H1 (cell line): ENCODE measurements around the gene CABLES2.

Experiments
- CHD1 ChIP-seq: IDR thresholded peaks from 2 replicates; pipeline ENCODE4 v1.6.1; 2012; ENCODE audit warnings: low read depth, low read length, improper control_type of control experiment
- KDM5A ChIP-seq: fragments of 200-600 bp; IDR thresholded peaks from 2 replicates; pipeline ENCODE4 v1.7.1; 2012; ENCODE audit warnings: mild to moderate bottlenecking, low read length, inconsistent platforms, mixed read lengths
- POLR2A ChIP-seq, 2 experiments: IDR thresholded peaks; 1 replicate in 1 of 2; 2 replicates in 1 of 2; pipeline ENCODE4 v1.6.1; 2011; ENCODE audit warnings: low read depth in 2 of 2, low read length in 2 of 2, mild to moderate bottlenecking in 2 of 2; ENCODE audit errors: control extremely low read depth in 1 of 2
- RAD21 ChIP-seq, 2 experiments: IDR thresholded peaks in 1 of 2; conservative IDR thresholded peaks in 1 of 2; 2 replicates each; pipeline ENCODE4 v1.6.1; 2011; ENCODE audit warnings: low read depth in 2 of 2, low read length in 2 of 2, improper control_type of control experiment in 1 of 2, inconsistent platforms in 1 of 2, mild to moderate bottlenecking in 1 of 2, moderate library complexity in 1 of 2
- YY1 ChIP-seq: IDR thresholded peaks from 2 replicates; pipeline ENCODE4 v1.6.1; 2011; ENCODE audit warnings: low read depth, mild to moderate bottlenecking, low read length
- TF ChIP-seq, protein P1 (sequence below), 3 experiments: IDR thresholded peaks; 1 replicate in 2 of 3; 2 replicates in 1 of 3; pipeline versions ENCODE4 v1.5.1 to v1.6.1; 2011; ENCODE audit warnings: low read length in 3 of 3, mild to moderate bottlenecking in 3 of 3, inconsistent platforms in 2 of 3, low read depth in 1 of 3, moderate library complexity in 1 of 3; ENCODE audit not compliant: insufficient read depth in 1 of 3; ENCODE audit errors: control extremely low read depth in 1 of 3

DNA sequence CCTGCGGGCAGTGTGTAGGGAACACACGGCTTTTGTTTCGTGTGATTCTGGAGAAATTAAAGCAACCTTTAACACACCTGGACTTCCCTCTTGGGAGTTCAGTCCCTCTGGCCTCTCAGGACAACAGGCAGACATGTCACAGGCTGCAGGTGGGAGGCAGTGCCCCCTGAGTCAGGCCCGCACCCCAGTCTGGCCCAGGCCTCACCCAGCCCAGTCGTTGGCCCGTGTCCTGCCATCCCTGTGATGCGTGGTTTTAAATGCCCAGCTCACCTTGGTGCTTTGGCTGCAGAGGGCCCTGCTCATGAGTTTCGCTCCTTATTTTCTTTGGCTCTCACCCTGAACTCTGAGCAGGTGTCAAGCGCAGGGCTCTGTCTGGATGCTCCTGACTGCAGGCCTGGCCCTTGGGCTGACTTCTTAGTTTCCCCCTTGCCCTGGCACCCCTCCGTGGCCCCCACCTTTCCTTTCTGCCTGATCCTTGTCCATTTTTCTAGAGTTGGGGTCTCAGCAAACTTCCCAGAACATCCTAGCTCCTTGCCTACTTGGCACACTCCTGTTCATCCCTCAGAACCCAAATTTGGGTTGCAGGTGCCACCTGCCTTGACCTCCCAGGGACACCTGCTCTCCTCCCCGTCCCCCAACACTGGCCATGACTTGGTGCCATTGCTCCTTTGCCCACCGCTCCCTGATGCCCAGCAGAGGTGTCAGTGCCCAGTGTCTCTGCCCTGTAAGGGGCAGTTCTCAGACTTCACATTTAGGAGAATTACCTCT lies 2.2 kb upstream of the CABLES2 start:
- TF ChIP-seq, protein P1, sequence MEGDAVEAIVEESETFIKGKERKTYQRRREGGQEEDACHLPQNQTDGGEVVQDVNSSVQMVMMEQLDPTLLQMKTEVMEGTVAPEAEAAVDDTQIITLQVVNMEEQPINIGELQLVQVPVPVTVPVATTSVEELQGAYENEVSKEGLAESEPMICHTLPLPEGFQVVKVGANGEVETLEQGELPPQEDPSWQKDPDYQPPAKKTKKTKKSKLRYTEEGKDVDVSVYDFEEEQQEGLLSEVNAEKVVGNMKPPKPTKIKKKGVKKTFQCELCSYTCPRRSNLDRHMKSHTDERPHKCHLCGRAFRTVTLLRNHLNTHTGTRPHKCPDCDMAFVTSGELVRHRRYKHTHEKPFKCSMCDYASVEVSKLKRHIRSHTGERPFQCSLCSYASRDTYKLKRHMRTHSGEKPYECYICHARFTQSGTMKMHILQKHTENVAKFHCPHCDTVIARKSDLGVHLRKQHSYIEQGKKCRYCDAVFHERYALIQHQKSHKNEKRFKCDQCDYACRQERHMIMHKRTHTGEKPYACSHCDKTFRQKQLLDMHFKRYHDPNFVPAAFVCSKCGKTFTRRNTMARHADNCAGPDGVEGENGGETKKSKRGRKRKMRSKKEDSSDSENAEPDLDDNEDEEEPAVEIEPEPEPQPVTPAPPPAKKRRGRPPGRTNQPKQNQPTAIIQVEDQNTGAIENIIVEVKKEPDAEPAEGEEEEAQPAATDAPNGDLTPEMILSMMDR (IDR thresholded peaks at IDR 0.05; ENCODE audit: control extremely low read depth in 1 of 3, insufficient read depth in 1 of 3, low read depth in 1 of 3, low read length in 3 of 3) = no peak
- TF ChIP-seq POLR2A (IDR thresholded peaks at IDR 0.05; ENCODE audit: control extremely low read depth in 1 of 2, low read depth in 2 of 2, low read length in 2 of 2) (no peak), RAD21 (IDR thresholded peaks at IDR 0.05 in 1 of 2, conservative IDR thresholded peaks at IDR 0.05 in 1 of 2; ENCODE audit: low read depth in 2 of 2, low read length in 2 of 2) (no peak), YY1 (no peak), CHD1 (no peak), KDM5A (no peak)
